ENCODE measurements around the gene SCNN1A. TPM values are rescaled to one million over a fixed set of nuclear protein-coding genes. Genes with fewer than 3 reads are reported as not detected.
A peak's percentile ranks its signal among the peaks of the same experiment; 100 is the strongest.

The SCNN1A gene
- total RNA-seq, 3 donors from 2014 or later = 130 to 402 (median 386) TPM

DNA sequence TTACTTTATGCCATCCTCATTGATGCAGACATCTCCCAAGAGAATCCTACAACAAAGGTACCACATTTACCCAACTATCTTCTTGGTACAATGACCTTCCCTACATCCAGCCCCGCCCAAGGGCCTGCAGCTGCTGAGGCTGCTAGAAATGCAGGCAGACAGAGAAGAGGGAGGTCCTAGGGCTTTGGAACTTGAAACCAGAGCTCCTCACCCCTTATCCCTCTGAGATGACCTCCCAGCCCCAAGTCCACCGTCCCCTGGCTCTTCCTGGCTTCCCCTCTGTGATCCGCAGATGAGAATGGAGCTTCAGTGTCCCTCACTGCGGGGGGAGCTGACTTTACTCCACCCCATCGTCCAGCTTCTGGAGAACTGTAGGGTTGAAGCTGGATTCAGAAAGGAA is 31.8 kb downstream of the SCNN1A start:
- no peak for TF ChIP-seq CTCF (IDR thresholded peaks at IDR 0.05)
- ATAC-seq (no peak), DNase-seq (no peak)
- intact Hi-C loops (cut with DNase I, micrococcal nuclease) = no loop called here
- Histone ChIP-seq H3K36me3 (ENCODE audit: low read depth) (no peaks in the 10 kb centered on the region), H3K9me3 (no peaks in the 10 kb centered on the region), H3K4me1 (ENCODE audit: low read depth) (peaks cover 22% of the 10 kb centered on the region), H3K4me3 (no peak overlapping the region)

GRCh38 chr12:6342140-6342889 is 33.0 kb downstream of the SCNN1A start:
- Histone ChIP-seq H3K4me3 (peak overlapping the region; percentile 65), H3K9me3 (no peaks in the 10 kb centered on the region), H3K4me1 (ENCODE audit: low read depth) (peaks cover 34% of the 10 kb centered on the region), H3K36me3 (ENCODE audit: low read depth) (no peaks in the 10 kb centered on the region)
- DNase-seq (no peak), ATAC-seq (no peak)
- intact Hi-C loops (cut with DNase I, micrococcal nuclease) = no loop called here
- TF ChIP-seq CTCF (IDR thresholded peaks at IDR 0.05) = no peak

DNA sequence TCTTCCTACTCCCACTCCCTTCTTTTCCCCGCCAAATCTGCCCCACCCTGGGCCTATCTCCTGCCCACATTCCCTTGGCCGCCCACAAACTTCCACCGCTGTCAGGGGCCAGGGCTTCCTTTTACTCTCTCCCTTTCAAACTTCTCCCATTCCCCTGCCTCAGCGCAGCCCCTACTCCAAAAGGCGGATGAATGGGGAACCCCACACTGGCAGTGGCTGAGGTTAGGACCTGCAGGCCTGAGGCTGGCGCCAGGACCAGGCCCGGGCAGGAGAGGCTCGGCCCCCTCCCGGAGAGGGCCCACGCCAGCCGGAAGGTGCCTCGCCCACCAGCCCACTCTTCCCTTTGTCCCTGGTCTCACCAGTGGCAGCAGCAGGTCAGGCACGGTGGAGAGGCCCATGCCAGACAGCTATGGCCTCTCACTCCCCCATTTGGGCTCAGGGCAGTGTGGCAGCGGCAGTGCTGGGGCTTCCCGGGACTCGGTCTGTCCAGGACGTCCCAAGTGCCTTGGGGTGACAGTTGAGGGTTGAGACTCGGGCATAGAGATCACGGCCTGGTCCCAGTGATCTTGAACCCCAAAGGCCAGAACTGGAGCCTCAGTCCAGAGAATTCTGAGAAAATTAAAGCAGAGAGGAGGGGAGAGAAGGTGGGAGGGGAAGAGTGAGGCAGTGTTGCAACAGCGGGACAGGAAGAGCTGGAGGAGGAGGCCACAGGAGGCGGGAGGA is 33.8 kb downstream of the SCNN1A start, which contains the start of gene TNFRSF1A:
TSS of gene TNFRSF1A (minus strand) at position 660 of the 723 bp plus-strand sequence. CDS start at position 398, 262 bp downstream.
- H3K4me1 ChIP-seq (ENCODE audit: low read depth) = peaks cover 41% of the 10 kb centered on the region
- intact Hi-C loops (cut with DNase I, micrococcal nuclease) = no loop called here
- no peak for TF ChIP-seq CTCF (IDR thresholded peaks at IDR 0.05)
- DNase-seq (peak; percentile 73 to 84 (median 82)), ATAC-seq (peak; percentile 71)
- H3K36me3 ChIP-seq (ENCODE audit: low read depth) = no peaks in the 10 kb centered on the region
- H3K4me3 ChIP-seq = peak within 1 kb of the TSS; percentile 65
- H3K9me3 ChIP-seq = no peaks in the 10 kb centered on the region

DNA sequence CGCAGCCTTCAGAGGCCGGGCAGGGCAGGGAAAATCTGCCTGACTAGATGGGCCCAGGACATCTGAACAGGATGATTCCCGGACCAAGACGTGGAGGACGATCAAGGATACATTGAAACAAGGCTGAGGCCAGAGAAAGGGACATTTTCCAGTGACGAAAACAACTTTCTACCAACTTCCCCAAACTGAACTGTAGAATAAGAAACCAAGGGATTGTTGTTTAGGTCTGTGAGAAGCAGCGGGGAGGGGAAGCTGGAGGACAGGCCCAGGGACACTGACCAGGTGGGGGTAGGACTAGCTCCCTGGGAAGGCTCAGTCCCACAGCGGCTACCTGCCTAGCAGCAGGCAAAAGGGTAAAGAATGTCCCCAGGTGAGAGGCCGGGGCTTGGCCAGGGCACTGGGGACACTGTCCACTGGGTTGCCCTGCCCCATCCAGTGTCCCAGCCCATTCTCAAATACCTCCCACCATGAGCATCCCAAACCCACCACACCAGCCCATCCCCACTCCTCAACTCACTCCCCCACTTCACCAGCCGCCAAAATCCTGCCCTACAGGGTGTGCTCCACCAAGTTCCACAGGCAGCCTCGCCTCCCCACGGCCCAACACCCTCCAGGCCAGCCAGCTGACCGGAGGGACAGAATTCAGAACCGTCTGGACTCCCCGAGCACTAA is 34.5 kb downstream of the SCNN1A start:
- no peaks in the 10 kb centered on the region for H3K9me3 ChIP-seq
- DNase-seq (peak in 1 of 3 donors; percentile 57), ATAC-seq (no peak)
- intact Hi-C loops (cut with DNase I, micrococcal nuclease) = no loop called here
- no peak for TF ChIP-seq CTCF (IDR thresholded peaks at IDR 0.05)
- peaks cover 48% of the 10 kb centered on the region for H3K4me1 ChIP-seq (ENCODE audit: low read depth)
- peak overlapping the region; percentile 65 for H3K4me3 ChIP-seq
- H3K36me3 ChIP-seq (ENCODE audit: low read depth) = no peaks in the 10 kb centered on the region

DNA sequence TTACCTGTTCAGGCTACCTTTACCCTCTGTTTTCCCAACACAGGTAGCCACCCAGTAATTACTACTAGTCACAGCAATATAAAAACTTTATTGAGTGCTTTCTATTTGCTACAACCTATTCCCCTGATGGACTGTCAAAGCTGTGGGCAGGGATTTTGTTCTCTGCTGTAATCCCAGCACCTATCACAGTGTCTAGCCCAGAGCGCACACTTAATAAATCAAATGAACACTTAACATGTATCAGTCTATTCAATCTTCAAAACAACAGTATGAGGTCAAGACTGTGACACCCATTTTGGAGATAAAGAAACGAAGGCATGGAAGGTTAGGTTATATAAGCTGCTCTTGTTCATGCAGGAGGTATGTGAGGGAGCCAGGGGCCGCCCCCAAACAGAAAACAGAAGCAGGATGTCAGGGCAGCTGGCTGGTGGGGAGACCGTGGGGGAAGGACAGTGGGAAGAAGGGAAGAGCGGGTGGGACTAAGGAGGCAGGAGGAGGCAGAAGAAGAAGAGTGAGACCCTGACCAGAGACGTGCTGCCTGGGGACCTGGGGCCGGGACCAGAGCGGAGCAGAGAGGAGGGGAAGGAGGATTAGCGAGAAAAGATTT is 35.2 kb downstream of the SCNN1A start:
- peak; percentile 28 for ATAC-seq
- H3K4me3 ChIP-seq = peak overlapping the region; percentile 65
- H3K4me1 ChIP-seq (ENCODE audit: low read depth) = peaks cover 55% of the 10 kb centered on the region
- no peaks in the 10 kb centered on the region for H3K9me3 ChIP-seq
- intact Hi-C loops (cut with DNase I, micrococcal nuclease) = no loop called here
- no peaks in the 10 kb centered on the region for H3K36me3 ChIP-seq (ENCODE audit: low read depth)
- no peak for TF ChIP-seq CTCF (IDR thresholded peaks at IDR 0.05)
- peak; percentile 69 to 76 (median 71) for DNase-seq

Data from mucosa of descending colon (tissue), 3 donors.